ENCODE data around the gene FIBCD1. TPM values are rescaled to one million over a fixed set of nuclear protein-coding genes. Genes with fewer than 3 reads are reported as not detected.

The FIBCD1 gene
- polyA plus RNA-seq, 5 donors = 0.61 to 2.2 (median 1.6) TPM

GRCh38 chr9:130897105-130897751 is 41.8 kb downstream of the FIBCD1 start:
- DNase-seq = no peak

DNA sequence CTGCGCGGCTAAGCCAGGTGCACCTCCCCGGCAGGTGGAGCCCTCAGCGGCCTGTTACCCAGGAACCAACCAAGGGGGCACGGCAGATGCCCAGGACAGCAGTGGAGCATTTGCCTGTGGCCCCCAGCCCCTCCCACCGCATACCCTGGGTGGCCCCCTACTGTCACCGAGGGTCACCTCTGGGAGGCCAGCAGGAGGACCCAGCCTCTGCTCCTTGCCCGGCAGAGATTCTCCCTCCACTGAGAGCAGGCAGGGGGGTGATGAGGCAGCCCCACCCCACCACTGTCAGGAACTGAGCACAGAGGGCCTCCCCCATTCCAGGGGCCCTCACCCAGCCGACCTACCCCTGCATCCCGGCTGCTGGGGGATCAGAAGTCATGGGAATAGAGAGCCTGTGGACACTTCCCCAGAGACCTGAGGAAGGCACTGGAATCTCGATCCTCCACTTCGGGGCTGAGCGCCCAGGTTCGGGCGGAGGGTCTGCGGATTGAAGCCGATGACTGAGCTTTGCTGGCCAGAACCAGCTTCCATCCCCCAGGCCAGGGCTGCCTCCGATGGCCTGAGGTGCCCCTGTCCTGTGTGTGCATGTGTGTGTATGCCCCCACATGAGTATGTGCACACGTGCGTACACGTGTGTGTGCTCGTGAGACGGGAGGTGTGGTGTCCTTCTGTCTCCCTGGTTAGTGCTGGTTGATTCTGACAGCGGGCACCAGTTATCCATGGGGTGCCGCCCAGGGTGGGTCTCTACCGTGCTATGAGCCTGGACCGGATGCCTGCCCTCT is 42.6 kb downstream of the FIBCD1 start, which contains the start of gene QRFP:
Gene QRFP (minus strand): TSS at position 580 of the 782 bp plus-strand sequence. CDS start 2,974 bp downstream, outside the sequence.
- DNase-seq = no peak

DNA sequence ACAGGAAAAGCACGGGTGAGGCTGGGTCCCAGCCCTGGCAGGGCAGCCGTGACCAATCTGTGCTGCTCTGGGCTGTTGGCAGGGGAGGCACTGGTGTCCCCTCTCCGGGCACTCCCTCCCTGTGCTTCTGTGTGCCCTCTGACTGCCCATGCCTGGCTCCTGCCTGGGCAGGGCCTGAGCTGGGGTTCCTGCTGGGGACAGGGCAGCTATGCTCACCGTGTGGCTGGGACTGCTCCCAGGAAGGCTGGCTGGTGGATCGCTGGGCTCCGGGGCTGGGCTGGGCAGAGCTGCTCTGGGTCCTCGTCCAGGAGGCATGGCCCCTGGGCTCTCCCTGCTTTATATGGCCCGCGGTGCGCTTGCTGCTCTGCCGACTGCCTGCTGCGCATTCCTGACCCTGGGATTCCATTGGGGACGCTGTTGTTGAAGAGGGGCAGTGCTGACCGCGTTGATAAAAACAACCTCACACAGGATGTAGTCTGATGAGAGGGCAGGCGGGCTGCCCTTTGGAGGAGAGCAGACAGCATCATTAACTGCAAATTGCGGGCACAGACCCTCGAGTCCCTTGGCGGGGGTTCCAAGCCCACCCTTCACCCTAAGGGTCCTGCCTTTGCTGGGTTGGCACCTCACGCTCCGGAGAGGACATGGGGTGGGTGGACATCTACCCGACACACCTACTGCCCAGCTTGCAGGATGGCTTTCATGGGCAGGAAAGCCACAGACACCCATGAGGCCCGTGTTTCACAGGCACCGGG is 43.4 kb downstream of the FIBCD1 start:
- DNase-seq = no peak

- no peak for DNase-seq
Measured at GRCh38 chr9:130895038-130895437, 44.0 kb downstream of the FIBCD1 start.

GRCh38 chr9:130894546-130894945 is 44.5 kb downstream of the FIBCD1 start:
- no peak for DNase-seq

- DNase-seq = peak; percentile 20 to 50
Measured at GRCh38 chr9:130893341-130894101, 45.5 kb downstream of the FIBCD1 start.

DNA sequence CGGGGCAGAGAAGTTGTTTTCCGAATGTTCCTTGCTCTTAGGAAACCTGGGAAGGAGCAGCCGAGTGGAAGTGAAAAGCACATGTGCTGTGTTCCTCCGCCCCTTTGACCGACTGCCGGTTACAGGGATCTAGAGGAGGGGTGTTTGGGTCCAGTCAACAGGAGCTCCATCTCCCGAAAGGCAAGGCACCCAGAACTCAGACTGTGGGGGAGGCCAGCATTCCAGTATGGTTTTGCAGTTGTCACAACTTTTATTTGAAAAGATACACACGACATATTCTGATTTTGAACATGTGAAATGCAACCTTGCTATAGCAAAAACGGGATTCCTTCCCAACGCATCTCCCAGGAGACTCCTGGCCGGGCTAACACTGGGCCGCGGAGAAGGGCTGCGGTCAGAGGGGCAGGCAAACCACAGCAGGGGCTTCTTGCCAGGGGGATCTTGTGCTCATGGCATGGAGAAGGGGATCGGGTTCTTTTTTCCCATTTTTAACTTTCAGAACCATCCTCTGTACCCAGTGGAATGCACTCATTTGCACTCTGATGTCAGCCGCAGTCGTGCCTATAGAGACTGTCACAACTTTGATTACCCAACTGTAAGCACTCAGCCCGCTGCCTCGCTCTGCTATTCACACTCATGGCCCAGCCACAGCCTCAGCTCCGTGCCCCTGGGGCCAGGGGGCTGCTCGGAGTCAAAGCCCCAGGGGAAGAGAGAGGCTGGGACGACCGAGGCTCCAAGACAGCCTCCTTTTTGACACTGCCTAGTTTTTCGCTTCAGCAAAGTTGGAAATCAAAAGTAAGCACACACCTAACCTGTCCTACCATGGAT is 46.4 kb downstream of the FIBCD1 start:
- DNase-seq = no peak

- no peak for DNase-seq
Measured at GRCh38 chr9:130891688-130892476, 47.2 kb downstream of the FIBCD1 start.

GRCh38 chr9:130890870-130891687 is 48.0 kb downstream of the FIBCD1 start:
- no peak for DNase-seq

- DNase-seq = no peak
Measured at GRCh38 chr9:130890124-130890523, 48.9 kb downstream of the FIBCD1 start.

DNA sequence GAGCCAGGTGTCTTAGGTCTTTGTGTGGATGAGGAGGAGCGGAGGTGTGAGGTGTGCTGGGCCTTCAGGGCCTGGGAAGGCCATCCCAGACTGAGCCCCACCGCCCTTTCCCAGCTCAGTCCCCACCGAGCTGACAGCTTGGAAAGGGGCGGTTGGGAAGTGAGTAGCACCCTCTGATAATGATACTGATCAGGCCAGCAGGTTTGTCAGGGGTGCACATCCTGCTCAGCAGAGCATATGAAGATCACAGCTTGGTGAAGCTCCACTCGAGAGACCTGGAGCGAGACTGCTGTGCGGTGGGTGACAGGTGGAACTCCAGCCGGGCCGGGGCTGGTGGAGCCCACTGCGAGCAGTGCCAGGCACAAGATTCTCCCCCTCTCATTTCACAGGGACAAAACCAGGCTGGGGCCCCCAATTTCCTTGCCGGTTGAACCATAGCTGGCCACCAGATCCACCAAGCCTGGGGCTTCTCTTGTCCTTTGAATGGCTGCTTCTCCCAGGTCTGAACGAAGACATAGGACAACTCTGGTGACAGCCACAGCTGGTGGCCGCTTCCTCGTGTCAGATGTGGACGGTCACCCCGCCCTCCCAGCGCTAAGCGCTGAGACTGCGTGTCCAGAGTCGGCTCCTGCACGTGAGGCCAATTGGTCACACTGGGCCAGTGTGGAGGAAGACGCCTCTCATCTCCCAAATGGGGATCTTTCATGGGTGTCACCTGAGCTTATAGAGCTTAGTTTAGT is 50.7 kb downstream of the FIBCD1 start:
- DNase-seq = no peak

- DNase-seq = no peak
Measured at GRCh38 chr9:130887494-130888144, 51.4 kb downstream of the FIBCD1 start.

- no peak for DNase-seq
Measured at GRCh38 chr9:130886981-130887380, 52.1 kb downstream of the FIBCD1 start.

DNA sequence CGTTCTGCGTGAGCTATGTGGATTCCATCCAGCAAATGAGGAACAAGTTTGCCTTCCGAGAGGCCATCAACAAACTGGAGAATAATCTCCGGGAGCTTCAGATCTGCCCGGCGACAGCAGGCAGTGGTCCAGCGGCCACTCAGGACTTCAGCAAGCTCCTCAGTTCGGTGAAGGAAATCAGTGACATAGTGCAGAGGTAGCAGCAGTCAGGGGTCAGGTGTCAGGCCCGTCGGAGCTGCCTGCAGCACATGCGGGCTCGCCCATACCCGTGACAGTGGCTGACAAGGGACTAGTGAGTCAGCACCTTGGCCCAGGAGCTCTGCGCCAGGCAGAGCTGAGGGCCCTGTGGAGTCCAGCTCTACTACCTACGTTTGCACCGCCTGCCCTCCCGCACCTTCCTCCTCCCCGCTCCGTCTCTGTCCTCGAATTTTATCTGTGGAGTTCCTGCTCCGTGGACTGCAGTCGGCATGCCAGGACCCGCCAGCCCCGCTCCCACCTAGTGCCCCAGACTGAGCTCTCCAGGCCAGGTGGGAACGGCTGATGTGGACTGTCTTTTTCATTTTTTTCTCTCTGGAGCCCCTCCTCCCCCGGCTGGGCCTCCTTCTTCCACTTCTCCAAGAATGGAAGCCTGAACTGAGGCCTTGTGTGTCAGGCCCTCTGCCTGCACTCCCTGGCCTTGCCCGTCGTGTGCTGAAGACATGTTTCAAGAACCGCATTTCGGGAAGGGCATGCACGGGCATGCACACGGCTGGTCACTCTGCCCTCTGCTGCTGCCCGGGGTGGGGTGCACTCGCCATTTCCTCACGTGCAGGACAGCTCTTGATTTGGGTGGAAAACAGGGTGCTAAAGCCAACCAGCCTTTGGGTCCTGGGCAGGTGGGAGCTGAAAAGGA is 53.3 kb downstream of the FIBCD1 start:
- no peak for DNase-seq

DNA sequence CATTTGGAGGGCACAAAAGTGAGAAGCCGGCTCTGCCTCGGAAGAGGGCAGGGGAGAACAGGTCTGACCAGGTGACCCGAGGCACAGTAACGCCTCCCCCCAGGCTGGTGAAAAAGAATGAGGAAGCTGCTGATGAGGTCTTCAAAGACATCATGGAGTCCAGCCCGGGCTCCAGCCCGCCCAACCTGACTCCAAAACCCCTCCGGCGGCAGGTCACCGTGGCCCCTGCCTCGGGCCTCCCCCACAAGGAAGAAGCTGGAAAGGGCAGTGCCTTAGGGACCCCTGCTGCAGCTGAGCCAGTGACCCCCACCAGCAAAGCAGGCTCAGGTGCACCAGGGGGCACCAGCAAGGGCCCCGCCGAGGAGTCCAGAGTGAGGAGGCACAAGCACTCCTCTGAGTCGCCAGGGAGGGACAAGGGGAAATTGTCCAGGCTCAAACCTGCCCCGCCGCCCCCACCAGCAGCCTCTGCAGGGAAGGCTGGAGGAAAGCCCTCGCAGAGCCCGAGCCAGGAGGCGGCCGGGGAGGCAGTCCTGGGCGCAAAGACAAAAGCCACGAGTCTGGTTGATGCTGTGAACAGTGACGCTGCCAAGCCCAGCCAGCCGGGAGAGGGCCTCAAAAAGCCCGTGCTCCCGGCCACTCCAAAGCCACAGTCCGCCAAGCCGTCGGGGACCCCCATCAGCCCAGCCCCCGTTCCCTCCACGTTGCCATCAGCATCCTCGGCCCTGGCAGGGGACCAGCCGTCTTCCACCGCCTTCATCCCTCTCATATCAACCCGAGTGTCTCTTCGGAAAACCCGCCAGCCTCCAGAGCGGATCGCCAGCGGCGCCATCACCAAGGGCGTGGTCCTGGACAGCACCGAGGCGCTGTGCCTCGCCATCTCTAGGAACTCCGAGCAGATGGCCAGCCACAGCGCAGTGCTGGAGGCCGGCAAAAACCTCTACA is 54.2 kb downstream of the FIBCD1 start:
- no peak for DNase-seq

All from right lung (tissue), 5 donors.